HAP-1 (cell line): ENCODE data around the gene ADGRD1.

Source experiments
- DNase-seq, 2 experiments: peaks; one replicate each; pipeline ENCODE4 v3.0.0-alpha.2; 2016 to 2020; ENCODE audit warnings: low spot score in 2 of 2
- H3K27me3 ChIP-seq: fragments of 250-450 bp; sonication (Bioruptor Pico); 2 replicates; pipeline ENCODE4 v1.5.1; 2020; ENCODE audit warnings: low read depth, mild to moderate bottlenecking, moderate library complexity
- H3K36me3 ChIP-seq: fragments of 250-450 bp; sonication (Bioruptor Pico); replicated peaks from 2 replicates; pipeline ENCODE4 v1.5.1; 2020; ENCODE audit warnings: mild to moderate bottlenecking
- H3K4me1 ChIP-seq: fragments of 250-450 bp; sonication (Bioruptor Pico); 2 replicates; pipeline ENCODE4 v1.5.1; 2020; ENCODE audit warnings: mild to moderate bottlenecking
- H3K4me3 ChIP-seq: fragments of 250-450 bp; sonication (Bioruptor Pico); 2 replicates; pipeline ENCODE4 v1.5.1; 2020; ENCODE audit warnings: mild to moderate bottlenecking, moderate library complexity
- H3K9me3 ChIP-seq: fragments of 250-450 bp; sonication (Bioruptor Pico); 2 replicates; pipeline ENCODE4 v1.5.1; 2020; ENCODE audit warnings: mild to moderate bottlenecking, moderate library complexity
- in situ Hi-C: fragments of 300-500 bp; cut with MboI; formaldehyde crosslinking; loops from 3 replicates; pipeline ENCODE4 v1.14.3; 2020; ENCODE audit warnings: low sequenced_read_pairs, inconsistent platforms, mixed read lengths

Gene ADGRD1

DNA sequence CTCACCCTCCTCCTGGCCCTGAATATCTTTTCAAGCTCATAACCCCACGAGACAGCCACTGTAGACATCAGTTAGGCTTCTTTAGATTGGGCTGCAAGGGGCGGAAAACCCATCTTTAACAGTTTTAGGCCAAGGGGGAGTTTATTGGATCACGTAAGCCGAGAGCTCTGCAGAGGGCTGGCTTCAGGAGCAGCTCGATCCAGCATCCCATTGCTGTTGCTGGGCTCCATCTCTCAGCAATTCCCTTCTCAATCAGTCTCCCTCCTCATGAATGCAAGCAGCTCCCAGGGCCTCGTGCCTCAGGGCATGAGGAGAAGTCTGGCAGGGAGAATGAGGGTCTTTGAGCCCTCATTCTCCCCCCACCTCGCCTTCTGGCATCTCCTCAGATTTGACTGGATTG is 59.4 kb downstream of the ADGRD1 start:
- Histone ChIP-seq H3K9me3 (no peaks in the 10 kb centered on the region), H3K4me1 (no peaks in the 10 kb centered on the region), H3K27me3 (0 out of 2 replicates have a peak, but pooled peaks cover 4% of the 10 kb centered on the region), H3K36me3 (no peaks in the 10 kb centered on the region), H3K4me3 (no peak overlapping the region)
- DNase-seq: no peak
- in situ Hi-C loops: no loop called here

DNA sequence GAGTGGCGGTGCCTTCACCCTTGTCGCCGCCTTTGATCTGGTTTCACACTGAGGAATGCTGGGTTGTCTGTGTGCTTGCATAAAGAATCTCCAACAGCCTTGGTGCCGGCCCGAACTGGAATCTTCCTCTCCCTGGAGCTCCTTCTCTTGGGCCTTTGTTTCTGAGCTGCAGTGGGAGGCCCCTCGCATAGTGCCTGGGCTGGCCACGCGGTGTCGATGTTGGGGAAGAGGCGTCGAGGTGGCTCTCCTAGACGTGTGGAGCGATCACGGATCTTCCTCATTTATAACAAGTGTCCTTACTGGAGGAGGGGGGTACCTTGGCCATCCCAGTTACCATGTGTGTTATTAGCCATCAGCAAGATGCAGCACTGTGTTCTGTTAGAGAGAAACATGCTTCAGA is 60.6 kb downstream of the ADGRD1 start:
- Histone ChIP-seq H3K4me1 (no peaks in the 10 kb centered on the region), H3K9me3 (no peaks in the 10 kb centered on the region)
- in situ Hi-C loops: no loop called here

DNA sequence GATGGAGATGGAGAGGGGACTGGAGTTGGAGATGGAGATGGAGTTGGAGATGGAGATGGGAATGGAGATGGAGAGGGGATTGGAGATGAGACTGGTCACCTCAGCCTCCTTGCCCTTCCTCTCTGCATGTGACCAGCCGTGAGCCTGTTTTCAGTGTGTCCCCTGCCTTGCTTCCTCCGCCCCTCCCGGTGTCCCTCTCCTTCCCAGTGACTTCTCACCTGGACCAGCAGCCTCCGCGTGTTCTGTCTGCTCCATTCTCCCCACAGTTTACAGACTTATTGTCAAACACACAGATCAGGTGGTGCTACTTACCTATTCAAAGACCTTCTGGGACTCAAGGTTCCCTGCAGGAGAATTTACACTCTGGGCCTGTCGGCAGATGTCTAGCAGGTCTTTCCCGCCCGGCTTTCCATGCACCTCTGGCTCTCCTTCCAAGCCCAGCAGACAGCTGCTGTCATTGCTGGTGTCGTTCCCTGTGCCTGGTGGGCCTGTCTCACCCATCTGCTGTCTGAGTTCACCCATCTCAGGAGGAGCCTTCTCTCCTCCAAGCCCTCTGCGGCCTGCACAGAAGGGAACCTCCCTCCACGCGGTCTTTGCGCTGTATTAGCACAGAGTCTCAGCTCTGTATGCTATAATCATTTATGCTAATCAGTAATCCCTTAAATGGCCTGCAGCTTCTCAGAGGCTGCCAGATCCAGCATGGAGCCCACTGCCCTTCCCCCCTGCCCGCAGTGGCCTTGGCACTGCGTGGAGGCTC is 62.1 kb downstream of the ADGRD1 start:
- H3K27me3 ChIP-seq: 0 out of 2 replicates have a peak, but pooled peaks cover 3% of the 10 kb centered on the region
- DNase-seq: peak in 1 of 2 experiments; percentile 14
- in situ Hi-C loops: no loop called here
- no peak overlapping the region for H3K4me3 ChIP-seq
- no peaks in the 10 kb centered on the region for H3K9me3 ChIP-seq
- H3K4me1 ChIP-seq: no peaks in the 10 kb centered on the region
- H3K36me3 ChIP-seq: no peaks in the 10 kb centered on the region

More for the DNA sequence above, 60.6 kb downstream of the ADGRD1 start:
- Histone ChIP-seq H3K4me3 (no peak overlapping the region), H3K27me3 (0 out of 2 replicates have a peak, but pooled peaks cover 6% of the 10 kb centered on the region), H3K36me3 (no peaks in the 10 kb centered on the region)
- DNase-seq: no peak

DNA sequence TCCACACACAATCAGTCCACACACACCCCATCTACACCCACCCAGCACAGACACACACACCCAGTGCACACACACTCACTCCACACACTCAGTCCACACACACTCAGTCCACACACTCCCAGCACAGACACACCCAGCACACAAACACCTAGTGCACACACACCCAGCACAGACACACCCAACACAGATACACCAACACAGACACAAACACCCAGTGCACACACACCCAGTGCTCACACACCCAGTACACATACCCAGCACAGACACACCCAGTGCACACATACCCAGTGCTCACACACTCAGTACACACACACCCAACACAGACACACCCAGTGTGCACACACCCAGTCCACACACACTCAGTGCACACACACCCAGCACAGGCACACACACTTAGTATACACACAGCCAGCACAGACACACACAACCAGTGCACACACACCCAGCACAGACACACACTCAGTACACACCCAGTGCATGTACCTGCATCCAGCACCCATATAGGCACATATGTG is 63.8 kb downstream of the ADGRD1 start:
- DNase-seq: no peak
- Histone ChIP-seq H3K4me3 (no peak overlapping the region), H3K4me1 (no peaks in the 10 kb centered on the region), H3K9me3 (no peaks in the 10 kb centered on the region), H3K27me3 (0 out of 2 replicates have a peak, but pooled peaks cover 3% of the 10 kb centered on the region), H3K36me3 (no peaks in the 10 kb centered on the region)
- in situ Hi-C loops: no loop called here

GRCh38 chr12:131018019-131018620 is 64.4 kb downstream of the ADGRD1 start:
- Histone ChIP-seq H3K4me1 (no peaks in the 10 kb centered on the region), H3K9me3 (no peaks in the 10 kb centered on the region), H3K4me3 (no peak overlapping the region), H3K27me3 (0 out of 2 replicates have a peak, but pooled peaks cover 3% of the 10 kb centered on the region), H3K36me3 (no peaks in the 10 kb centered on the region)
- in situ Hi-C loops: no loop called here
- DNase-seq: no peak

DNA sequence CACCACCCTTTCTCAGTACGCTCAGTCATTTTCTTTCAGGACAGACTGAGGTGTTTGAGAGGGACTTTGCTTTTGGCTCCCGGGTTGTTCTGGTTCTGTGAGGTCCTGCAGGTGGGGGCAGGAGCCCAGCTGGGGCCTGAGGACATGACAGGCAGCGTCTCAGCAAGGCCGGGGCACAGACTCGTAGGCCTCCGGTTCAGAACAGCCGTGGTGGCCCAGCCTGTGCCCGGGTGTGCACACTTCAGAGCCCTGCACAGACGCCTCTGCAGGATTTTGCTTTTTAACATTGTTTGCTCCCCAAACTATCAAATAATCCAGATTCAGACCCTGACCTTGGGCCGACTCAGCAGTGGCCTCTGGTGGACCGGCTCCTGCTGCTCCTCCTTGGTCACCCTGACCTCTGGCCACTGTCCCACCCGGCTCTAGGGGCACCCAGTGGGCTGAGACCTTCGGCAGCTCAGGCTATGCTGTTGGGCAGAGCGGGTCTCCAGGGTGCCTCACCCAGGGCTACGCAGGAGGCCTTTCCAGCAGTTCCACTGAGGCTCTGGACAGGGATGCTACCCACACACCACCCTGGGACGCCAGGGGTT is 65.2 kb downstream of the ADGRD1 start:
- no peak overlapping the region for H3K4me3 ChIP-seq
- no peak for DNase-seq
- in situ Hi-C loops: no loop called here
- no peaks in the 10 kb centered on the region for H3K9me3 ChIP-seq
- no peaks in the 10 kb centered on the region for H3K36me3 ChIP-seq
- H3K27me3 ChIP-seq: 0 out of 2 replicates have a peak, but pooled peaks cover 3% of the 10 kb centered on the region
- H3K4me1 ChIP-seq: no peaks in the 10 kb centered on the region

DNA sequence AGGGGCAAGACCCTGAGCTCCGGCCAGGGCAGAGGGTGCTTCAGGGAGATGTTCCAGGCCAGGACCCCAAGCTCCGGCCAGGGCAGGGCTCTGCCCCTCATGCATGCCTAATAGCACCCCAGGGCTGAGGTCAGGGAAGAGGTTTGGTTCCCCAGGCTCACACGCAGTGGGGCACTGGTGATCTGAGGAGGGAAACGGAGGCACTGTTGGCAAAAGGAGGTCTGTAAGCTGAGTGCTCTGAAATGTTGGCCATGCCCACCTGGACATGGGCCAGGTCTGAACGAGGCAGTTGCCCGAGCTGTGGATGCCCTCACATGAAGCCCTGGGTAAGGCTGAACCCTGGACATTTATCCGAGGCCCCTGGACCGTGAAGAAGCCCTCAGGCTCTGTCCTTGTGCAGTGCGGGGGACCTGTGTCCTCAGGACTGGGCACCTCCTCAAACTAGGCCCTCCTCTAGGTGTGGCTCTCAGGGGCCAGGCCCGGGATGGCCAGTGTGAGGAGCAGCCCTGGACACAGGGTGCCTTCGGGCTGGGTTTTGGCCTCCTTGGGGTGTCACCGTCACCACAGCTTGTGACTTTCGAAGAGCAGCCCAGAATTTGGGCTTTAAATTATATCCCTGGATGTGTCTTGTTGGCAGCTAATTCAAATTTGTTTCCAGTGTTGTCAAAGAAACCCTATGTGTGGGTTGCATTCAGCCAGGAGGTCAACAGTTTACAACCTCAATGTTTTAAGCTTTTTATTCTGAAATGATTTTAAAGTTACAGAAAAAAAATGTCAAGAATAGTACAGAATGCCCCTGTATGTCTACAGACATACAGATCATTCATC is 66.8 kb downstream of the ADGRD1 start:
- Histone ChIP-seq H3K36me3 (no peaks in the 10 kb centered on the region), H3K9me3 (no peaks in the 10 kb centered on the region), H3K4me3 (no peak overlapping the region), H3K27me3 (0 out of 2 replicates have a peak, but pooled peaks cover 3% of the 10 kb centered on the region), H3K4me1 (no peaks in the 10 kb centered on the region)
- no peak for DNase-seq
- in situ Hi-C loops: no loop called here

GRCh38 chr12:131021154-131021541 is 67.4 kb downstream of the ADGRD1 start:
- Histone ChIP-seq H3K4me1 (no peaks in the 10 kb centered on the region), H3K27me3 (0 out of 2 replicates have a peak, but pooled peaks cover 3% of the 10 kb centered on the region), H3K4me3 (no peak overlapping the region), H3K9me3 (no peaks in the 10 kb centered on the region), H3K36me3 (no peaks in the 10 kb centered on the region)
- in situ Hi-C loops: no loop called here
- DNase-seq: no peak

DNA sequence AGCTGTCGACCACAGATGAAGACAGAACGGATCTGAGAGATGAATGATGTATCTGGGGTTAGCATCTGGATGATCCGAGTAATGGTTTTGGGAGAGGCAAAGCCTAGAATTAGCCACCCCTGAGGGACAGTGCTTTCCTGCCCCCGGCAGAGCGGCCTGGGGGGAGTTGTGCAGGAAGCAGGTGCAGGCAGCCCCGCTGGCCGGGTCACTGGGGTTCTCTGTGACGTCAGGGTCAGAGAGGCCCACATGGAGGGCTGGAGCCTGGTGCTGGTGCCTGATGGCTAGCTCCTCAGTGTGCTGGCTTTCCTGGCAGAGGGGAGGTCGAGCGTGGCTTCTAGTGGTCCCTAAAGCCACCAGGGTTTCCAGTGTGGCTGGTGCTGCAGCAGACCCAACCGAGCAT is 70.3 kb downstream of the ADGRD1 start:
- no peak for DNase-seq
- H3K9me3 ChIP-seq: no peaks in the 10 kb centered on the region
- in situ Hi-C loops: no loop called here
- H3K36me3 ChIP-seq: no peaks in the 10 kb centered on the region
- no peaks in the 10 kb centered on the region for H3K27me3 ChIP-seq
- no peaks in the 10 kb centered on the region for H3K4me1 ChIP-seq
- H3K4me3 ChIP-seq: no peak overlapping the region

DNA sequence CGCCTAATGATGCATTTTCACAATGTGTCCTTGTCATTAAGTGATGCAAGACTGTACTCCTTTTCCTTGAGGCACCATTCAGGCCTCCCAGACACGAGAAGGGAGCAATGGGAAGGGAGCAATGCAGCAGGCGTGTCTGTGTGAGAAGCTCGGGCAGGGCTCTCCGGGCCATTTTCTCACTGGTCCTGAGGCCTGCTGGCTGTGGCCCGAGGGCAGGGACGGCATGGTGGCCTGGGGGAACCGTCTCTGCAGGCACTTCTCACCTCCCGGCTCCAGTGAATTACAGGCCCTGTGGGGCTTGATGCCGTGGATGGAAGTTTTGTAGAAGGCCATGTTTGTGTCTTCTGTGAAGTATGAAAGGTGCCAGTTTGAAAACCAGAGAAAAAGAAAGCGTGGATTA is 71.0 kb downstream of the ADGRD1 start:
- H3K4me1 ChIP-seq: no peaks in the 10 kb centered on the region
- no peaks in the 10 kb centered on the region for H3K27me3 ChIP-seq
- in situ Hi-C loops: no loop called here
- no peaks in the 10 kb centered on the region for H3K36me3 ChIP-seq
- no peaks in the 10 kb centered on the region for H3K9me3 ChIP-seq
- DNase-seq: no peak
- no peak overlapping the region for H3K4me3 ChIP-seq

DNA sequence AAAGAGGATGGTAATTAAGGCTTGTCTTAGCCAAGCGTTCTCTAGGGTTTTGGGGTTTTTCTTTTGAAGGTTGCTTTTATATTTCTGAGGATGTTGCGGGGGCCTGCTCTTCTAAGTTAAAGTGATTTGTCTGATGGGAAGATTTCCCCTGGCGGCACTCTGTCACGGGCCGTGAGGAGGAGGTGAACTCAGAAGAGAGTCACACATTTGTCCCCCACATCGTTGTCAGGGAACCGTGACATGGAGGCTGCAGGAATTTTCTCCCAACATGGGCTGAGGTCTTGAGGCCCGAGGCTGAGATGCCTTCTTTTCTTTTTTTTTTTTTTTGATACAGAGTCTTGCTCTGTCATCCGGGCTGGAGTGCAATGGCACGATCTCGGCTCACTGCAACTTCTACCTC is 71.5 kb downstream of the ADGRD1 start:
- in situ Hi-C loops: no loop called here
- Histone ChIP-seq H3K27me3 (no peaks in the 10 kb centered on the region), H3K9me3 (no peaks in the 10 kb centered on the region)

DNA sequence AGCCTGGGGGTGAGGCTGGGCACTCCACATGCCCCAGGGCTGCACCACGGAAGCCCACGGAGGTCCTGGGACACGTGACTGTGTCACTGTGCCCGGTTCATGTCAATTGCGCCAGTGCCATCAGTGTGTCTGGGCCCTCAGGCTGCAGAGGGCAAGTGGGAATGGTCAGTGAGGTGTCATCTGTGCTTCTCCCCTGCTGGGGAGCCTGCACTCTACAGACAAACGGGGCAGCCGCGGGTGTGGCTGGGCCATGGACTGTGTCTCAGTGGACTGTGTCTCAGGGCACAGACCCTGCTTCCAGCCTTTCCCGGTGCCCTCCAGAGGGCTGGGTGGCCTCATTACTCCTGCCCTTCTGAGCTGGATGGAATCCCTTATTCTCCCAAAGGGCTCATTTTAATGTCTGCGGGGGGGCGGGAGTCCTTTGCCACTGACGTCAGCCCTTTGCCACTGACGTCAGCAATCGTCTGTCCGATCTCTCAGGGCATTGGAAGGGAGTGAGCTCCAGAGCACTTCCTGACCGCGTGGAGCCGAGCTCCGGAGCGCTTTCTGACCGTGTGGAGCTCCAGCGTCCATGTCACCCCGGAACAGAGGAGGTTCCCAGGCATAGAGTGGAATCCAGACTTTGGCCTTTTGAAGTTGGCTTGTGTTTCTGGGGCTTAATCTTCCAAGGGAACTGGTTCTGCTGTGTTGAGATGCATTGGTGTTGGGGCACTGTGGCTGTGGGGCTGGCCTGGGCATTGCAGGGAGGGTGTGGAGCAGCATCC is 72.4 kb downstream of the ADGRD1 start:
- Histone ChIP-seq H3K27me3 (no peaks in the 10 kb centered on the region), H3K36me3 (no peaks in the 10 kb centered on the region)
- DNase-seq: no peak

More for the DNA sequence above, 71.5 kb downstream of the ADGRD1 start:
- H3K4me3 ChIP-seq: no peak overlapping the region
- DNase-seq: no peak
- no peaks in the 10 kb centered on the region for H3K4me1 ChIP-seq
- H3K36me3 ChIP-seq: no peaks in the 10 kb centered on the region

GRCh38 chr12:131026754-131027153 is 73.0 kb downstream of the ADGRD1 start:
- H3K27me3 ChIP-seq: no peaks in the 10 kb centered on the region
- no peaks in the 10 kb centered on the region for H3K4me1 ChIP-seq
- no peak overlapping the region for H3K4me3 ChIP-seq
- no peak for DNase-seq
- H3K9me3 ChIP-seq: no peaks in the 10 kb centered on the region
- in situ Hi-C loops: no loop called here
- H3K36me3 ChIP-seq: no peaks in the 10 kb centered on the region

More for the DNA sequence above, 72.4 kb downstream of the ADGRD1 start:
- in situ Hi-C loops: no loop called here
- Histone ChIP-seq H3K4me3 (no peak overlapping the region), H3K9me3 (no peaks in the 10 kb centered on the region), H3K4me1 (no peaks in the 10 kb centered on the region)
